GM19099 (cell line): Measurements from ENCODE around the gene MPV17L2.

Experiments
- POLR2A ChIP-seq: IDR thresholded peaks from 3 replicates; pipeline ENCODE4 v1.6.1; 2011; ENCODE audit warnings: low read depth; ENCODE audit not compliant: insufficient read length; ENCODE audit errors: extremely low read depth

Gene MPV17L2

DNA sequence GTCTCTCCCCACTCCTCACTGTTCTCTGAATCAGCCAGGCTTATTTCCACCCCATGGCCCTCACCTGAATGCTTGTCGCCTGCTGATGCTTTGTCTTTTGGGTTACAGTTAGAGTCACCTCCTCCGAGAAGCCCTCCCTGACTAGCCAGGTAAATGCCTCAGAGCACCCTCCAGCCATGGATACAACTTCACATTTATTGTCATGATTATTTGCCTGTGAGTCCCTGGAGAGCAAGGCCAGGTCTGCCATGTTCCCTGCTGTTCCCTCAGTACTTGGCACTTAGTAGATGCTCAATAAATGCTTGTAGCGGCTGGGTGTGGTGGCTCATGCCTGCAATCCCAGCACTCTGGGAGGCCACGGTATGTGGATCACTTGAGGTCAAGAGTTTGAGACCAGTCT lies 36.9 kb downstream of the MPV17L2 start:
- TF ChIP-seq POLR2A, result no peak

DNA sequence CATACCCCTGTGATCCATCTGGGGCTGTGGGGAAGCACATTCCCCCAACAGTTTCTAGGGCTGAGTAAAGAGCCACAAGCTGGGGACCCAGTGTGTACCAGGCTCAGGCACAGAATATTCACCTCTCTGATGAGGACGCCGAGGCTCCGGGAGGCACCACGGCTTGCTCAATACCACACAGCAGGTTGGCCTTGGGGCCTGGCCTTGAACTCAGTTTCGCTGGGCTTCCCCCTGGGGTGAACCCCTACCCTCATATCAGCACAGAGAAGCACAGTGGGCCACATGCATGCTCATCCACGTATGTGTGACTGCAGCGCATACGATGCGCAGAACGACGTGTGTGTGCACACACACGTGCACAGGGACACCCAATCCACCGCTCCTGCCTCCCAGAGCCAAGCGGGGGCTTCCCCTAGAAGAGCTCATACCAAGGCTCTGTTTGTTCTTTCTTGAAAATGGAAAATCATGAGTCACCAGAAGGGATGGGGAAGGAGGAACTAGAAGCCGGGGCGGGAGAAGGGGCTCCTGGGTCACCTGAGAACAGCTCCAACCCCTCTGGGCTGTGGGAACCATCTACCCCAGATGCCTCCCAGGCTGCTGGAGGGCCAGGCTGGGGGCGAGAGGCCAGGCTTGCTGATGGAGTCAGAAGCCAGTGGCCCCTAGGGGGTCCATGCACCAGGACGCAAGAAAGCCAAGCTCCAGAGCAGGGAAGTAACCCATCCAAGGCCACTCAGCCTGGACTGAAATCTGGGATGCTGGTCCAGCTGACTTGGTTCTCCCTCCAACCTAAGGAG lies 38.1 kb downstream of the MPV17L2 start:
- TF ChIP-seq POLR2A, result no peak

DNA sequence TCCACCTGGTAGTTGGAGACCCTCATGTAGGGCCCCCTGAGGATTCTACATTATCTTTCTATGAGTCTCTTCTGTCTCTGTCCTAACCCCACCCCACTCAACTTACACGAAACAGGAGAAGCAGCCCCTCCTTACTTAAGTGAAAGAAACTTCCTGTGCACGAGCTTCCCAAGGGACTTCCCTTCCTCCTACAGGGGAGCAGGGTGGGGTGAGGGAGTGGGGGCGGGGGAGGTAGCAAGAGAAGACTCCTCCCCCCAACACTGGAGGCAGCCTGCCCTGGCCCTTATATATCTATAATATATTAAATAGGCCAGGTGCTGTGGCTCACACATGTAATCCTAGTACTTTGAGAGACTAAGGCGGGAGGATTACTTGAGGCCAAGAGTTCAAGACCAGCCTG lies 38.8 kb downstream of the MPV17L2 start:
- no peak for TF ChIP-seq POLR2A

DNA sequence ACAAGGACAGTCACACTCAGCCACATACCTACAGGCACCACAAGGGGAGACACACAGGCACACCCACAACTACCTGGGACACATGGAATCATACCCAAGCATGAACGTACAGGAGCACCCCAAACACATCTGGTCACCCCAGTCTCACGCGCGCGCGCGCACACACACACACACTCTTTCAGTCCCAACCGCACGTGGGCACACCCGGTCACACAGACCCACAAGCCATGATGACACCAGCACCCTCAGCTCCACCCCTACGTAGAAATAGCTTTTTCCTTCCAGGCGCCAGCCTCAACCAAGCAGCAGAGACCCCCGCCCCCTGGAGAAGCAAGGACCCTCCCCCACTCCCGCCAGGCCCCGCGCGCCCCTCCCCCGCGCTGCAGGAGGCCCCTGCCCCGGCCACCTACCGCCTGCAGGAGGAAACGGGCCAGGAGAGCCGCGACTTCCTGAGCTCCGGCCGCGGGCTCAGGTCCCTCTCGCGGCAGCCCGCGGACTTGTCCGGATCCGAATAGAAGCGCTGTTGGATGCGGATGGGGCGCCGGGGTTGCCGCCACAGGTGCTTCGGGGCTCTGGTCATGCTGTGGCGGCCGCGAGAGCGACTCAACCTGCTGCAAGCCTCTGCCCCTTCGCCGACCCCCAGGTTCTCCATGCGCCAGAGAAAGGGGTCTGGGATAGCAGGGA lies 39.7 kb downstream of the MPV17L2 start:
- TF ChIP-seq POLR2A, result no peak

DNA sequence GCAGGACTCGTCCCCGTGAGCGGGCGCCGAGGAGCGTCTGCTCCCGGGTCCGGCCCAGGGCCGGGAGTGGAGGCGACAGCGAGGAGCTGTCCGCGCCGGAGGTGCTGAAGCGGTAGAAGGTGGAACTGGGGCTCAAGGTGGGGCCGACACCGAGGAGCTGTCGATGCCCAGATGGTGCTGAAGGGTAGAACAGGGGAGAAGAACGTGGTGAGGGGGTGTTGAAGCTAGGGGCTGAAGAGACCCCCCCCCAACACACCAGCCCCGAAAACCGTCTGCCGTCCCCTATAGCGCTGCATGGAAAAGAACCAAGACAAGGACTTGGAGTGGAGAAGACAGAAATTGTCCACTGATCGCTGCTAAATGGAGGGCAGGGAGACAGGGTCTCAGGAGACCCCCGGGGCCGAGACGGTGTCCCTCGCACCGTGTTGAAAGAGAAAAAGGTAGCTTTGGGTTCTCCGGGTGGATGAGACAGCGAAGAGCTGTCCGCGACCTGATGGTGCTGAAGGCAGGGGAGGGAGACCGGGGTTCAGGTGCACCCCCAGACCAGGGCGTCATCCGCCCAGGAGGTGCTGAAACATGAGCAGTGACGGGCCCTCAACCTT lies 40.3 kb downstream of the MPV17L2 start:
- TF ChIP-seq POLR2A, result no peak

DNA sequence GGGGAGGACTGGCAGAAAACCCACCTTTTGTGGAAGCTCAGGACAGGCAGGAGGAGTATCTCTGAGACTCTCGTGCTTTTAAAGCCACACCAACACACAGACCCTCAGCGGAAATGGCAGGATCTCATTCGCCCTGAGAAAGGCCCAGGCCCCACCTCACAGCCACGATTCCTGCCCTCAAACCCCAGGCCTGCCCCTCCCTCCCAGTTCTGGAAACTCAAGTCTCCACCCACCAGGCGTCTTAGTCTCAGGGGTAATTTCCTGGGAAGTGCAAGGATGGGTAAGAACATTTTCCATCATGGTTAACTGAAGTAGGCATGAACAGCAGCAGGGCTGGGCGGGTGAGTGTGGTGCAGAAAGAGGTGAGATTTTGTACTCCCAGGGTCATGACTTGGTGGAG lies 41.2 kb downstream of the MPV17L2 start:
- TF ChIP-seq POLR2A, result no peak

DNA sequence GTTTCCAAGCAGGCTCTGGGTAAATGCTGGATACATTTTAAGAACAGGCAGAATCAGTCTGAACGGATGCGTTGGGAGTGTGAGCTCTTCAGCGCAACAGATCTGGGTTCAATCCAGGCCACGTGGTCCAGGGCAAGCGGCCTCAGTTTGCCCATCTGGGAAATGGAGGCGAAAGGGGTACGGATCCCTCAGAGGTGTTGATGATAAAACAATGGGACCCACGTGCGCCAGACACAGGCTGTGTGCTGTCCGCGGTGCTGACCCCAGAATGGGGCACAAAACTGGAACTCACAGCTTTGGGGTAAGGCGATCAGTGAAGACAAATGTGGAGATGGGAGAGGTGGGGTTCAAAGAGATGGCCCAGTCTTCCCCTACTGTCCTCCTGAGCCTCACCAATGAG lies 46.3 kb downstream of the MPV17L2 start:
- TF ChIP-seq POLR2A, result no peak

DNA sequence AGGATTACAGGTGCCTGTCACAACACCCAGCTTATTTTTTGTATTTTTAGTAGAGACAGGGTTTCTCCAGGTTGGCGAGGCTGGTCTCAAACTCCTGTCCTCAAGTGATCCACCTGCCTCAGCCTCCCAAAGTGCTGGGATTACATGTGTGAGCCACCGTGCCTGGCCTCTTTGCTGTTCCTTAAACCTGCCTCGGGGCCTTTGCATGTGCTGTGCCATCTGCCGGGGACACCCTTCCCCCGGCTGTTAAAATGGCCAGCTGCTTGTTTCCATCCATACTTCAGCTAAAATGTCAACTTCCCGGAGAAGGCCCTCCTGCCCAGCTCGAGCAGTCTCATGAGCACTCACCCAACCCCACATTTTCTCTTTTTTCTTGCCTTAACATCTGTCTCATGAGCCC lies 52.3 kb downstream of the MPV17L2 start:
- TF ChIP-seq POLR2A, result no peak
